ENCODE results near the gene SNX8.

- TF ChIP-seq CTCF (IDR thresholded peaks at IDR 0.05): no peak
- TF ChIP-seq POLR2A (IDR thresholded peaks at IDR 0.05): no peak
Measured at GRCh38 chr7:2228921-2229320, 85.3 kb downstream of the SNX8 start.

Measured in prostate gland (tissue), 2 donors.